Ramos (cell line): ENCODE data around the gene SFXN2.
"Not testable (repeated sequence)": the region's sequence is repeated elsewhere in the genome, so short reads cannot be mapped to it uniquely, and the experiment has no call there.

Experiments
- in situ Hi-C: fragments of 300-500 bp; cut with MboI; formaldehyde crosslinking; loops from one replicate; pipeline ENCODE4 v1.14.3; 2022; ENCODE audit warnings: low sequenced_read_pairs; ENCODE audit not compliant: unreplicated experiment

The SFXN2 gene

DNA sequence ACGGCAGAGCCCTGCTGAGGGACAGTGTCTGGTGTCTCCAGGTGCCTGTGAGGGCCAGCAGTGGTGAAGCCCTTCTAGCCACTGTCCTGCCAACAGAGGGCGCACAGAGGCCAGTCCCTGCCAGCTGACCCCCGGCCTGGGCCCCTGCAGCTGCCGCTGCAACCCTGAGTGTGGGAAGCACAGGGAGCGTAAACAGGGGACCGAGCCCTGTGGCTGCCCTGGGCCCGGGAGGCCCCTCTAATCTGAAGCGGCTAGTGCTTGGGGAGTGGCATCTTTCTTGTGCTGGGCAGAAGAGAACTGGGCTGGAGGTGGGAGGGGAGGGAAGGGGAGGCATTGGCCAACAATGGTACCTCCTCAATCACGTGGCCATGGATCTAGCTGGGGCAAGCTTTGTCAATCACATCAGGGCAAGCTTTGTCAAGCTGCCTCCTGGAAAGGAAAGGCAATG, 35.6 kb upstream of the SFXN2 start:
- in situ Hi-C loops: no loop called here

DNA sequence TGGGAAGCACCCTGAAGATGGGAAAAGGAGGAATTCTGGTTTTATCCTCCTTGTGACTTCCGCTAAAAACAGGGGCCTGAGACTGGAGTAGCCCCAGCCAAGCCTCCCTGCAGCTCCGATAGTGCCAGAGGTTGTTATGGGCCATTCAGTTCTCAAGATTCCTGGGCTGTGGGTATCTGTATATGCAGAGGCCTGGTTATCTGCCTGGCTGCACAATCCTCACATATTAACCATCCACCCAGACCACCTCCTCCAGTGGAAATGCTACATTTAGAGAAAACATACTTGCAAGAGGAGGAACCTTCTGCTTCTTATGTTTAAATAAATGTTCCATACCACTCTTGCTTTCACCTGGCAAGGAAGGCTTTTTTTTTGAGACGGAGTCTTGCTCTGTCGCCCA, 34.8 kb upstream of the SFXN2 start:
- in situ Hi-C loops: no loop called here

DNA sequence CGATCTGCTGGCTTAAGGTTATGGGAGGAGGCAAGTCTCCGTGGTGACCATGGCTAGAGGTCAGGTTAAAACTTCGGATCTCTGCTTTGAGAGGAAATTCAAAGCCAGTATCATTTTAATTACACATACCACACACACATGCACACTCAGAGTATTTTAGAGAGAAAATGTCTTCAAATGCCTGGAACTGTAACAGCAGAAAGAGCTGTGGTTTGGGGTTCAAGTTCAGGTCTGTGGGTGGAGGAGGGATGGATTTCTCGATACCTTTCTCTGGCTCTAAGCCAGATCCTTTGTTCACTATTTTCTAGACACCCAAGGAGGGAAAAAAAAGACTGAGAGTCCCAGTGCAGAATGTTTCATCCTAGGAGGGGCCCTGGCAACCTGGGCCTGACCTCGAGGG, 32.7 kb upstream of the SFXN2 start:
- in situ Hi-C loops: no loop called here

DNA sequence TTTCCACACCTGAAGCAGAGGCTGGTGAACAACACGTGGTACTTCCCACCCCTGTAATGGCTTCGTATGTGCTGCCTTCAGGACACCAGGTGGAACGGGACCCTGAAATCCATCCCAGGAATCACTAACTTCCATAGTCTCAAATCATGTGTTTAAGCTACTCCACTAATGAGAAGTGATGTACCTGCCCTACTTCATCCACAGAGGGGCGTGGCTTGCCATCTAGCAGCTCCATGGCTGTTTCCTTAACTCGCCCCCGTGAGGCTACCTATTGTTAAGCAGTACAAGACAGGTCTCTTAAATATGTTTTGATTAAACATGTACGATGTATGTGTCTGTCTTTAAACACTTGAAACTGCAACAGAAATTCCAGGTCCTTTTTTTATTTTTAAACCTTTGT, 32.0 kb upstream of the SFXN2 start:
- in situ Hi-C loops: no loop called here

DNA sequence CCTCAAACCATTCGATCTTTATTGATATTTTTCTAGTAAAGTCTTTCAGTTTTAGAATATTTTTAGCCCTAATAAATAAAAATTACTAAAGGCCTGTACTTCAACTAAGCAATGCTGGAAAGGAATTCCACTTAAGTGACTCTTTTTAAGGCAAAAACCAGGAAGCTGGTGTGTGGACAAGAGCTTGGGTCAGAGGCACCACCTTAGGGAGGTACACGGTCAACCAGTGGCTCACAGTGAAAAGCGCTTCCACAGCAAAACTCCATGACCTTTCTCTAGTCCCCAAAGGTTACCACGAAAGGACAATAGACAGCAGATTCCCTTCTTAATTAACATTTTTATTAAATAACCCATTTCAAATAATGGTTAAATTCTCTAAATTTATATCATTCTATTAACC, 31.5 kb upstream of the SFXN2 start:
- in situ Hi-C loops: no loop called here

DNA sequence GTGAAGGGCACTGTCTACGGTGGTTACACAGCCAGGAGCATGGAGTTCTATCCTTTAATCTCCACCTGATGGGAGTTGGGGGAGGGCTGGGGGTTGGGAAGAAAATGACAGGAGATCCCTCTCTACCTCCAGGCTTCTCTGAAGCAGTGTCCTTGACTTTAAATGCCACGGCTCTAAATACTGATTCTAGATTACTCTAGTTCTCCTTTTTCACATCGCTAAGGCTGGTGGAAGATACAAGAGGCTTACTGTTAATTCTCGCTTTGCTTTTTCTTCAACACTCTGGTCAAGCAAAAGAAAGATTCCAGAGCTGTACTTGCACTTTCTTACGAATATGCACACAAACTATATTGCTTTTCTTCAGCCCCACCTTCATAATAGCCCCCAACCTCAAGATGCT, 30.7 kb upstream of the SFXN2 start:
- in situ Hi-C loops: no loop called here

DNA sequence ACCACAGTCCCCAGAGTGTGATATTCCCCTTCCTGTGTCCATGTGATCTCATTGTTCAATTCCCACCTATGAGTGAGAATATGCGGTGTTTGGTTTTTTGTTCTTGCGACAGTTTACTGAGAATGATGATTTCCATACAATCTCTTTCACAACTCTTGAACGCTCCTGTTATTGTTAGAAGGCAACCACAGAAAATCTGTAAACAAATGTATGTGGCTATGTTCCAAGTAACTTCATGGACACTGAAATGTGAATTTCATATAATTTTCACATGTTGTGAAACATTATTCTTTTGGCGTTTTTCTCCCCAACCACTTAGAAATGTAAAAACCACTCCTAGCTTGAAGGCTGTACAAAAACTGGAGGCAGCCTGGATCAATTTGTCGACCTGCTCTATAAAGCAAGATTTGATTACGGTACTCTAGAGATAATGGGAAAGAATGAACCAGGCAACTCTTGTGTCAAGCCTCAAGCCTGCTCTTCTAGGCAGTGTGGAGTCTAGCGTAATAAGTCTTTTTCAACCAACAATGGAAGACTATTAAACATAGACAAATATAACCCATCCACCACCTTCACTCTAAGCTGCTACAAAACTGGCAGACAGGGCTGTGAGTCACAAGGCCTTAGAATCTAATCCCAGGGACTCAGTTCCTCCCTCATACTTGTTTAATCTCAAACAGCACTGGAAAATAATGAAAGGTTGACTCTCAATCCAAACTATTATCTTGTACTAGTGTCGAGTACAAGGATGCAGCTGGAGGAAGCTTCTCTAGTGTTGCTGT, 23.0 kb upstream of the SFXN2 start:
- in situ Hi-C loops: no loop called here

DNA sequence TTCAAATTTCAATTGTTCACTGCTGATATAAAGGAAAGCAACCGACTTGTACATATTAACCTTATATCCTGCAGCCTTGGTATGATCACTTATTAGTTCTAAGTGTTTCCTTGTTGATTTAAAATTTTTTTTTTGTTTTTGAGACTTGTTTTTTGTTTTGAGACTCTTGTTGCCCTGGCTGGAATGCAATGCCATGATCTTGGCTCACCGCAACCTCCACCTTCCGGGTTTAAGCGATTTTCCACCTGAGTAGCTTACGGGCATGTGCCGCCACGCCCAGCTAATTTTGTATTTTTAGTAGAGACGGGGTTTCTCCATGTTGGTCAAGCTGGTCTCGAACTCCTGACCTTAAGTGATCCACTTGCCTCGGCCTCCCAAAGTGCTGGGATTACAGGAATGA, 19.0 kb upstream of the SFXN2 start:
- in situ Hi-C loops: not testable (repeated sequence)

DNA sequence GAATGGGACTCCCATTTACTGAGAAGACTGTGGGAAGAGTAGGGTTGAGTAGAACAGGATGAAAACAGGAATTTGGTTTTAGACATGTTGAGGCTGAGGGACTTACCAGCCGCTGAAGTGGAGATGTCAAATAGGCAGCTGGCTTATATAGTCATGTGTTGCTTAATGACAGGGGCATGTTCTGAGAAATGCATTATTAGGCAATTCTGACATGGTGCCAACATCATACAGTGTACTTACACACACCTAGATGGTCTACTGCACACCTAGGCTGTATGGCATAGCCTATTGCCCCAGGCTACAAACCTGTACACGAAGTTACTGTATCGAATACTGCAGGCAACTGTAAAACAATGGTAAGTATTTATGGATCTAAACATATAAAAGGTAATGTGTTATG, 17.7 kb upstream of the SFXN2 start:
- in situ Hi-C loops: no loop called here

DNA sequence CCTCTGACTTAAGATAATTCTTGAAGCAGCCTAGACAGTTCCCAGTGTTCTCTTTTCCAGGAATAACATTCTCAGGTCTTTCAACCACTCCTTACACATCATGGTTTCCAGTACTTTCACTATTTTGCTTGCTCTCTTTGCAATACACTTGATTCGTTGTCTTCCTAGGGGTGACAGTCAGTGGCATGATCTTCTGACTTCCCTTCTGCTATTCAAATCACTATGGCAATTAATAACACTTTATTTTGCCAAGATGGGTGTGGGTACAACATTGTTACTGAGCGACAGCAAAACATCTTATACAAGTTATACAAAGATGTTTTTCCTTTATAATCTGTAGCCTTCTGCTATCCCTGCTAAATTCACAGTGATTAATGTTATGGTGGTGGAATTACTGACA, 15.5 kb upstream of the SFXN2 start:
- in situ Hi-C loops: no loop called here

DNA sequence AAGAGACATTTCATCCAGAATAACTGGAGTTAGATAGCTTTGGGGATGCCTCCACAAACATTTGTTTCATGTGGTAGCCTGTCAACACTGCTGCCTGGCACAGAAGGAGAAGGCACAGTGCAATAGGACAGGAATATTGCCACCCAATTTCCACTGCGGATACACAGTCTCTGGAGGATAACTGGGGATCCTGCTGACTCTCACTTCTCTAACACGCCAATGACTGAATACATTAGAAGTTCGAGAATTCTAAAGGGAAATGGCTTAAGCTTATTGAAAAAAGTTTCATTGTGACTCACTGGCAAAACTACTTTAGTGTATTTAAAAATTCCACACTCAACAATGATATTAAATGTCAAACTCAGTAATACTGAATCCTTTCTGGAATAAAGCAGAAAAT, 13.2 kb upstream of the SFXN2 start:
- in situ Hi-C loops: no loop called here

DNA sequence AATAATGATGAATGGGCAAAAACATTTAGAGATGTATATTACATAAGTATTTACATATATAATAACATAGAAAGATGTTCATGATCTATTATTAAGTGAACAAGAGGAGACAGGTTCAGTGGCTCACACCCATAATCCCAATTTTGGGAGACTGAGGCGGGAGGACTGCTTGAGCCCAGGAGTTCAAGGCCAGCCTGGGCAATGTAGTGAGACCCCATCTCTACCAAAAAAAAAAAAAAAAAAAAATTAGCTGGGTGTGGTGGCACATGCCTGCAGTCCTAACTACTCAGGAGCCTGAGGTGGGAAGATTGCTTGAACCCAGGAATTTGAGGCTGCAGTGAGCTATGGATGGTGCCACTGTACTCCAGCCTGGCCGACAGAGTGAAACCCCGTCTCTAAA, 12.6 kb upstream of the SFXN2 start:
- in situ Hi-C loops: no loop called here

DNA sequence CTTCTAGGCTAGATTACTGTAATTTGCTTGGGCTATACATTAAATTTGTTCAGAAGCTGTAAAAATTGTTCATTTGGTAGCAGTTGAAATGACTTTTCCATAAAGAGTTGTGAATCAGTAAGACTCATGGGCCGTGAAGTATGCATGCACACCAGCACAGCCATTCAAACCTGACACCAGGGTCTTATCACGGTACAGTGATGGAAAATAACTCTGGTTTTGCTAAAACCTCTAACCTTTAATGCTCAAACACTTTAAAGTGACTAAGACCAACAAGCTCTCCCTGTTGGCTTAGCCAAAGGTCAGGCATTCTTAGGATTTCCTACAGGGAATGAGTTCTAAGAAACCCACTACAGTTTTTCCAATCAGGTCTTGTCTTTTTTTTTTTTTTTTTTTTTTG, 11.7 kb upstream of the SFXN2 start:
- in situ Hi-C loops: no loop called here

DNA sequence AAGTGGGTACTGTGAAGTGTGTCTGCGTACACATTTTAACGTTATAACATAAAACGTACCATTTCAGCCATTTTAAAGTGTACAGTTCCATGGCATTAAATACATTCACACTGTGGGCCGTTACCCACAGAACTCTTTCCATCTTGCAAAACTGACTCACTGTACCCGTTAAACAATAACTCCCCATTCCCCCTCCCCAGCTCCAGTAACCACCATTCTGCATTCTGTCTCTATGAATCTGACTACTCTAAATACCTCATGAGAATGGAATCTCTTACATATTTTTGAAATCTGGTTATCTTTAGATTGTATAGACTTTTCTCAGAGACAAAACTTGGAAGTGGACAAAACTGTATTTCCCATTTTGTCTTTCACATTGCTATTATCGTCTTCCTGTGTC, 9.5 kb upstream of the SFXN2 start:
- in situ Hi-C loops: no loop called here

DNA sequence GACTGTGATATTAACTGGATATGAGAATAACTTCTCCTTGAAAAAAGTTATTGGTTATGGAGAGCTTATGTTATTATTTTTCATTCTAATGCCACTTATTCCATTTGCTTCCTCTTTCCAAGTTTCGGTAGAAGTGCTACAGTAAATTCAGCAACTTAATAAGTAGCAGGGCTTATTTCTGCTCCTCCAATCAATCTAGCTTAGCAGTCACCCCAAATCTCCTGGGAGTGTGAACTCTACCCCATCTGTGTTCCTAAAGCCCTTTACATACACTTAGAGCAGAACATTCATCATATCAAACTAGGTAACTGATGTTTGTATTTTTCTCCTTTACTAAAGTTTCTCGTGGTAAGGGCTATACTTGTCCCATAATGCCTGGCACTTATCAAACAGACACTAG, 8.9 kb upstream of the SFXN2 start:
- in situ Hi-C loops: no loop called here

DNA sequence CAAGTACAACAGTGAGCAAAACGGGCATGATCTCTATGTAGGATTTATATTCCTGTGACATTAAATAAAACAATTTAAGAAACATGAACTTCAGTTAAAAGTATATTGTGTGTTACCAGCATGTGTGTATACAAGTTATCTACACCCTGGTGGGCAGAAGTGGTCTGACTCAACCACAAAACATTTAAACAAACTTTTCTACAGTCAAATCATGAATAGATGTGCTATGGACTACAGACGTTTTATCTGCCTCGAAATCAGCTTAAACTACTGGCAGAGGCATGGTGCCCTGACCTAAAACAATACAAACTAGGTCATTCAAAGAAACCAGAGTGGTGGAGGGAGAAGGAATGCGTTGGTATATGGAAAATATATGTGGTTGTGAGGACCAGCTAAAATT, 3.8 kb upstream of the SFXN2 start:
- in situ Hi-C loops: no loop called here

DNA sequence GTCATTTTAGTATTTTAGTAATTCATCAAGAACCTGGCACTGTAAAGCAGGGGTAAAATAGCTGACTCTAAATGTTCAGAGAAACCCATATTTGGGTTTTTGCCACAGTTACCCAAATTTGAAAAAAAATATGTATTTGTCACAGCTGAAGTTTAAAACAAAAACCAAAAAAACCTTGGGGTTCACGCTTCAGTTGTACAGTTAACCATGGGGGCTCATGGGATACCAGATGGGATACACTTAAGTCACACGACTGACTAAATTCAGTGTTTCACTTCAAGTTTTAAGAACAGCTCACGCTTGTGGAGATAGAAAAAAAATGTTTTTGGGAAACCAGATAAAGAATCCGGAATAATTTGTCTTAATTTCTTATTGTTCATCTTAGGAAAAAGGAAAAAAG, 2.3 kb upstream of the SFXN2 start:
- in situ Hi-C loops: no loop called here

DNA sequence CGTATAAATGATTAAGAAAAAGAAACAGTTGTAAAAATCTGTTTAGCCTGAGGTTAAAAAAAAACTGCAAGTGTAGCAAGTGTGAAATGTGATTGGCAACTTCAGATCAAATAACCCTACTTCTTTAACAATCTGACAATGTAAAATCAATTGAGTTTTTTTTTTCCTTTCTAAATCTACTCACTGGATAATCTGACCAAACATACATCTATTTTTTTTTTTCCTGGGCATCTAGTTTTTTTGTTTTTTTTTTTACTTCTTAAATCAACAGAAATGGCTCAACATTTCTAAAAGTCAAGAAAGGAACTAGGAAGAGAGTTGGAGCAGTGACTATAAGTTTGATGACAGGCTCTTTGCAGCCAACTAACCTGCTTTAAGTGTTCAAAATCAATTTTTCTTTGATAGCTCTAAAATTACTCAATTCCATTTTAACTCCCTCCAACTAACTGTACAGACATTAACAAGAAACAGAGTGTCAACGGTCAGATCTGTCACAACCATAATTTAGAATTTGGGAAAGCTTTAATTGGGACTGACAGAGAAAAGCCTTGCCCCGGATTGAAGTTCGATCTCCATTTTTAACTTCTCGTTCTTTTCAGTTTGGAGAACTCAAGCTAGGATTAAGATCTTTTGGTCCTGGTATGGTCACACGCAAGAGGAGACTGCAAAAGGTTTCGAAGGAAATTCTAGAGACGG, 1.4 kb upstream of the SFXN2 start:
- in situ Hi-C loops: no loop called here

DNA sequence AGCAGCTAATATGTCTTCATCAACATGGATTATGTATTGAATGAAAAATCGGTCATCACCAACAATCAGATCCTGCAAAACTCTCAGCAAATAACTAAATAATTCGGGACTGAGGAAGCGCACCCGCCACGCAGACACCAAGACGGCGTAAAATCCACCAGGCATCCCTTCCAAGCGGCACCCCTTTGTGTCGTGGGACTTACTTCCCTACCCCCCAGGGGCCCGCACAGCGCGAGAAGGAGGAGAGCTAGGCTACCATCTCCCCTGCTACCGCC, 960 bp upstream of the SFXN2 start:
- in situ Hi-C loops: no loop called here

DNA sequence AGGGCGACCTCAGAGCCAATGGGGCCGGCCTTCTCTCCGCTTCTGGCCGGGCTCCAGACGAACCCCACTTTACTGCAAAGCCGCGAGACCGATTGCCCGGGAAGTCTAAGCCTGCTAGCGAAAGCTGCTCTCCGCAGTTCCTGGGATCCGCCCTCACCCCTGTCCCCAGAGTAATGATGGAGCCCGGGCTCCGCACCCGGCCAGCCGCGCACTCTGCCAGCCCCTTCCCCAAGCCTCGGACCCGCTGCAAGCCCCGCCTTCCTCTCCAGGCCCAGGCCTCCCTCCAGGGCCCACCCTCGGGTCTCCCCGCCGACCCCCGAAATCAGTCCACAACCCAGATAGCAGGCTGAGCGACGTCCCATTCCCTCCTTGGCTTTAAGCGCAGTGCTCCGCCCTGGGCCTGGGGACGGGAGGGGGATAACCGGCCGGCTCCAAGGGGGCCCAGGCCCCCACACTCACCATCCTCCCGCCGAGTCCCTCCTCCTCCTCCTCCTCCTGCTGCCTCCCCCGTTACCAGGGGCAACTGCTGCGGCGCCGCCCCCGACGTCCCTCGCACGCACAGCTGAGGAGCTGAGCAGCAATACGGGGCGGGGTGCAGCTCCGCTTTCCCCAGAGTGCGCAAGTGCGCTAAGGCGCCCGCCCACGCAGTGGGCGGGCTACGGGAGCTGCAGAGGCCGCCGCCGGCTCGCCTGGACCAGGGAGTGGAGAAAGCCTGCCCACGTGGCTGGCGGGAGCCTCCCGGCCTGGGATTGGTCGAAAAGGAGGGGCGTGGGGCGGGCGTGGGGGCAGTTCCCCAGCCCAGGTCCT, 419 bp upstream of the SFXN2 start, which contains the start of gene ARL3:
TSS of gene ARL3 (minus strand) at position 584 of the 807 bp plus-strand sequence. CDS start at position 462, 122 bp downstream.
- in situ Hi-C loops: no loop called here

DNA sequence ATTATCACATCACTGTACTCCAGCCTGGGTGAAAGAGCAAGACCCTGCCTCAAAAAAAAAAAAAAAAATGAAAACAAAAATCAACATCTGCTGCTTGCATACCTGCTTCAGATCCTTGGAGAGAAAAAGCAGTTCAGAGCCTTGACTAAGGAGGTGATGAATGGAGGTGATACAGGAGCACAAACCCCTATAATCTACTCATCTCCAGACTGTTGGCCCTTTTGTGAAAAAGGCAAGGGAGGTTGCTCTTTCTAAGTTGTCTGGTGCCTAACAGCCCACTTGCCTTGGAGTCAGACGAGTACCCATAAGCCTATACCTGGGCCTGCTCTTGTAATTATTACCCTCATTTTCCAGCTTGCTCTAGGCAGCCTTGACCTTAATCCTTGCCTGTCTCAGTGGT, 1.4 kb downstream of the SFXN2 start:
- in situ Hi-C loops: no loop called here
